PFSK-1 (cell line): ENCODE data around the gene LRRC59.

ENCODE experiments used
- FOXP2 ChIP-seq: optimal IDR thresholded peaks from 2 replicates; pipeline ENCODE3; 2011; ENCODE audit warnings: borderline replicate concordance, control low read depth, inconsistent platforms; ENCODE audit not compliant: insufficient read depth; ENCODE audit errors: extremely low read length, extremely low read depth
- POLR2AphosphoS5 ChIP-seq: IDR thresholded peaks from 2 replicates; pipeline ENCODE4 v1.6.1; 2012; ENCODE audit warnings: low read depth, mild to moderate bottlenecking, control low read depth, low read length, moderate library complexity
- SIN3A ChIP-seq: IDR thresholded peaks from 2 replicates; pipeline ENCODE4 v1.6.1; 2012; ENCODE audit warnings: mild to moderate bottlenecking, low read length, moderate library complexity, borderline replicate concordance; ENCODE audit not compliant: insufficient read depth
- TAF1 ChIP-seq: IDR thresholded peaks from 2 replicates; pipeline ENCODE4 v1.6.1; 2012; ENCODE audit warnings: low read length, control low read depth, borderline replicate concordance; ENCODE audit not compliant: insufficient read depth
- TF ChIP-seq, protein P1 (sequence below), 2 experiments: IDR thresholded peaks; 2 replicates each; pipeline versions ENCODE4 v1.6.1 to v1.8.0; 2011 to 2012; ENCODE audit warnings: low read depth in 2 of 2, low read length in 2 of 2, control low read depth in 1 of 2, inconsistent platforms in 1 of 2, mild to moderate bottlenecking in 1 of 2, moderate library complexity in 1 of 2; ENCODE audit not compliant: insufficient read depth in 1 of 2

Gene LRRC59

GRCh38 chr17:50432125-50432762 is 34.9 kb upstream of the LRRC59 start:
- no peak for TF ChIP-seq FOXP2
- no peak for TF ChIP-seq POLR2AphosphoS5
- TF ChIP-seq, protein P1, sequence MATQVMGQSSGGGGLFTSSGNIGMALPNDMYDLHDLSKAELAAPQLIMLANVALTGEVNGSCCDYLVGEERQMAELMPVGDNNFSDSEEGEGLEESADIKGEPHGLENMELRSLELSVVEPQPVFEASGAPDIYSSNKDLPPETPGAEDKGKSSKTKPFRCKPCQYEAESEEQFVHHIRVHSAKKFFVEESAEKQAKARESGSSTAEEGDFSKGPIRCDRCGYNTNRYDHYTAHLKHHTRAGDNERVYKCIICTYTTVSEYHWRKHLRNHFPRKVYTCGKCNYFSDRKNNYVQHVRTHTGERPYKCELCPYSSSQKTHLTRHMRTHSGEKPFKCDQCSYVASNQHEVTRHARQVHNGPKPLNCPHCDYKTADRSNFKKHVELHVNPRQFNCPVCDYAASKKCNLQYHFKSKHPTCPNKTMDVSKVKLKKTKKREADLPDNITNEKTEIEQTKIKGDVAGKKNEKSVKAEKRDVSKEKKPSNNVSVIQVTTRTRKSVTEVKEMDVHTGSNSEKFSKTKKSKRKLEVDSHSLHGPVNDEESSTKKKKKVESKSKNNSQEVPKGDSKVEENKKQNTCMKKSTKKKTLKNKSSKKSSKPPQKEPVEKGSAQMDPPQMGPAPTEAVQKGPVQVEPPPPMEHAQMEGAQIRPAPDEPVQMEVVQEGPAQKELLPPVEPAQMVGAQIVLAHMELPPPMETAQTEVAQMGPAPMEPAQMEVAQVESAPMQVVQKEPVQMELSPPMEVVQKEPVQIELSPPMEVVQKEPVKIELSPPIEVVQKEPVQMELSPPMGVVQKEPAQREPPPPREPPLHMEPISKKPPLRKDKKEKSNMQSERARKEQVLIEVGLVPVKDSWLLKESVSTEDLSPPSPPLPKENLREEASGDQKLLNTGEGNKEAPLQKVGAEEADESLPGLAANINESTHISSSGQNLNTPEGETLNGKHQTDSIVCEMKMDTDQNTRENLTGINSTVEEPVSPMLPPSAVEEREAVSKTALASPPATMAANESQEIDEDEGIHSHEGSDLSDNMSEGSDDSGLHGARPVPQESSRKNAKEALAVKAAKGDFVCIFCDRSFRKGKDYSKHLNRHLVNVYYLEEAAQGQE (IDR thresholded peaks at IDR 0.05; ENCODE audit: insufficient read depth in 1 of 2, low read depth in 2 of 2, low read length in 2 of 2), result no peak
- TF ChIP-seq TAF1, result no peak
- no peak for TF ChIP-seq SIN3A

DNA sequence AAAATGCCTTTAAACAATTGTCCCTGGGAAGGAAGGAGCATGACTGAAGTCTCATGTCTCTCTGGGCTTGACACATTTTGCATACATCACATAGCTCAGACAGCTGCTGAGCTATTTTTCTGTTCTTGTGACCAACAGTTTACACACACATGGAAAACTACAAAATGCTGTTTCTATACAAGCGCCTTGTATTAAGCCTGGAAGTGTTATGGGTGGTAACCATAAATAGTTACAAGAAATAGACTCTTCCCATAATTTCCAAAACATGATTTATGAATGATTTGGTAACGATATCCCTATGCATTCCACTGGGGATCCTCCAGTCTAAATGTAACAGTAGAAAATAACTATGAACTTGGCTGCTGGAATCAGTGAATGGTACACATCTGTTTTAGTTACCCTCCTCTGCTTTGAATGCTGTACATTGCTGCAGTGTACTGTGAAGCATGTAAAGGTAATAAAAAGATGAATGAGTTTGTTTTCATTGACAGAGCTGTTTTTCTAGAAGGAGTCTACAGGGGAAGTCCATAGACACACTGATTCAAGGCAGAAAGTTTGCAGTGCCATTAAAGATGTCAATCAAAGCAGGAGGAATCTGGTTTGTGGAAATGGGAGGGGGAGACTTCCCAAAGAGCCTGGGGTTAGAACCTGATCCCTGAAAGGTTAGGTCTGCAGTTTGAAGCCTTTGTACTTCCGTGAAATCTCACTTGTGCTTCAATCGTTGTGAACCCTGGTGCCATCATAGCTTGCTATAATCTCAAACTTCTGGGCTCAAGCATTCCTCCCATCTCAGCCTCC is 33.7 kb upstream of the LRRC59 start:
- no peak for TF ChIP-seq SIN3A
- TF ChIP-seq TAF1, result no peak
- TF ChIP-seq, protein P1 (IDR thresholded peaks at IDR 0.05; ENCODE audit: insufficient read depth in 1 of 2, low read depth in 2 of 2, low read length in 2 of 2), result no peak
- TF ChIP-seq POLR2AphosphoS5, result no peak
- no peak for TF ChIP-seq FOXP2

GRCh38 chr17:50429793-50430192 is 32.5 kb upstream of the LRRC59 start:
- TF ChIP-seq POLR2AphosphoS5 (no peak), TAF1 (no peak), FOXP2 (no peak), SIN3A (no peak)
- TF ChIP-seq, protein P1 (IDR thresholded peaks at IDR 0.05; ENCODE audit: insufficient read depth in 1 of 2, low read depth in 2 of 2, low read length in 2 of 2), result no peak

DNA sequence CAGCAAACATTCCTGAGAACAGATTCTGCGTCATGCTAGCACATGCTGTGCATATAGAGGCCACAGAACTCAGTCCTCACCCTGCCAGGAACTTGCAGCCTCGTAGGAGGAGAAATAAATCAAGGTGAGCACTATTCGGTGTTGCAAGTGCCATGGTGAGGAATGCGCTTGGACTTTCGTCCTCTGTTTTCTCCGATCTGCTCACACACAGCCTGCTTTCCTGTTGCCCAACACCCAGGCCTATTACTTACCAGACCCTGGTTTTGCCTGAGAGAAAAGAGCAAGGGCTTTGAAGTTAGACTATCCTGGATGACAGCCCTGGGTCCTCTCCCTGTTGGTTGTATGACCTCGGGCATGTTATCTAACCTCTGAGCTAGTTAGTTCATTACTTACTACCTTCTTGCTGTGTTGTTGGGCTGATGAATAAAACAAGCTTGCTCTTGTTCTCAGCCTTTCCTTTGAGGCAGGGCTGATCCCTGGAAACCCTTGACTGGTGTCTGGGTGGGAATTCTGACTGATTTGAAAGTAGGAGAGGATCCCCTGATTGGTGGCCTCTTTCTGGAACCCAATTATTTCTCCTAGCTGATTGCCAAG is 31.6 kb upstream of the LRRC59 start:
- TF ChIP-seq SIN3A (no peak), FOXP2 (no peak), TAF1 (no peak), POLR2AphosphoS5 (no peak)
- TF ChIP-seq, protein P1 (IDR thresholded peaks at IDR 0.05; ENCODE audit: insufficient read depth in 1 of 2, low read depth in 2 of 2, low read length in 2 of 2), result no peak
